Femur (tissue), 1 donor: ENCODE data around the gene MAP9.
"Not testable (repeated sequence)": the region's sequence is repeated elsewhere in the genome, so short reads cannot be mapped to it uniquely, and the experiment has no call there.

ENCODE experiments used
- DNase-seq: peaks from one replicate; pipeline ENCODE4 v3.0.0-alpha.2; 2017

Gene MAP9

GRCh38 chr4:155339999-155340398, 36.8 kb downstream of the MAP9 start:
- DNase-seq = no peak

- DNase-seq = no peak
Measured at GRCh38 chr4:155339588-155339987, 37.2 kb downstream of the MAP9 start.

GRCh38 chr4:155338196-155338595, 38.6 kb downstream of the MAP9 start:
- no peak for DNase-seq

DNA sequence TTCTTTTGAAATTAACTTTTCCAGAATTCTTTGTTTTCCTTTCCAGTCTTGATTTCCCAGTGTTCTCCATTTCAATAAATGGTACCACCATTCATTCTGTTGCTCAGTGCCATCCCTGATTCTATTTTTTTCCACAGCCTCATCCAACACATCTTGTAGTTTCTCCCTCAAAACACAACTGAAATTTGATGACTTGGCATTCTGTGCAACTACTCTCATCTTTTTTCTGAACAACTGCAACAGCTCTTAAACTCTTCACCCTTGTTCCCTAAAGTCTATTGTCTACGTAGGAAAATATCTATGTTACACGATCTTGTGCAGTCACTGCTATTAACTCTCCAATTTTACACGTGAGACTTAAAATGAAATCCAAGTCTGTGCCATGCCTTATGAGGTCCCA, 40.5 kb downstream of the MAP9 start:
- DNase-seq = no peak

- no peak for DNase-seq
Measured at GRCh38 chr4:155331478-155331877, 45.3 kb downstream of the MAP9 start.

GRCh38 chr4:155322782-155323181, 54.0 kb downstream of the MAP9 start:
- DNase-seq = no peak

GRCh38 chr4:155321006-155321405, 55.8 kb downstream of the MAP9 start:
- DNase-seq = no peak

GRCh38 chr4:155319516-155319915, 57.2 kb downstream of the MAP9 start:
- DNase-seq = no peak

DNA sequence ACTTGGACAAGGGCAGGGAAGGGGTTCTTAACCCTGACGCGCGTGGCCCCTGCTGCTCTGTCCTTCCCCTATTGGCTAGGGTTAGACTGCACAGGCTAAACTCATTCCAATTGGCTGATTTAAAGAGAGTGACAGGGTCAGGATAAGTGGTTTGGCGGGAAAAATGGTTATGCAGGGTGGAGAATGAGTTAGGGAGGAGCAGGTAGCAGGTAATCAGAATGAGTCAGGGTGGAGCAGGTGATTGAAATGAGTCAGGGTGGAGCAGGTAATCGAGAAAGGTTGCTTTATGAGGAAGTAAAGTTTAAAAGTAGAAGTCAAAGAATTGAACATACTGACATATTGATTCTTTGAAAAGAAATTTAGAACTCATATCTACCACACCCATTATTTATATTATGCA, 64.7 kb downstream of the MAP9 start:
- not testable (repeated sequence) for DNase-seq

- DNase-seq = no peak
Measured at GRCh38 chr4:155307731-155308277, 69.0 kb downstream of the MAP9 start.

DNA sequence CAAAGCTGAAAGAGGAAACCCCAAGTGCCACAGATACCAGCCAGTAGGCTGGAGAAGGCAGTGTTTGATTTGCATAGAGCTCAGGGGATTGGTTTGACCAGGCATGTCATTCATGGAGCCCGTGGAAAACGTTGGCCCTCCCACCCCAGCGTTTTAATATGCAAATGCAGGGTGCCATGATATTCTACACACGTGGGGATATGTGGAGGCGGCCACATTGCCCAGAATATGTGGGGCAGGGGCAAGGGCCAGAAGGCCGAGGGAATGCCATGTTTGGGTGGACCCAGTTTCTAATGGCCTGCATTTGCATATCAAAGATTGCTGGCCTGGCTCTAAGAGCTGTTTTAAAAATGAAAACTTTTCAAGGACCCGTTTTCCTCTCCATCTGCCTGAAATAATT, 71.1 kb downstream of the MAP9 start:
- no peak for DNase-seq

GRCh38 chr4:155304375-155304774, 72.4 kb downstream of the MAP9 start:
- DNase-seq = no peak

GRCh38 chr4:155299103-155299502, 77.7 kb downstream of the MAP9 start:
- DNase-seq = no peak
